ENCODE measurements around the gene IL16.
"Not testable (repeated sequence)": the region's sequence is repeated elsewhere in the genome, so short reads cannot be mapped to it uniquely, and the experiment has no call there.

Gene IL16

GRCh38 chr15:81196576-81197254, at the start of gene IL16:
TSS of gene IL16 (plus strand) at chr15:81196879. CDS start at chr15:81225400, 28,521 bp downstream.
- DNase-seq, result no peak

GRCh38 chr15:81151389-81151788, 45.3 kb upstream of the IL16 start:
- DNase-seq, result no peak

GRCh38 chr15:81152339-81152738, 44.3 kb upstream of the IL16 start:
- no peak for DNase-seq

GRCh38 chr15:81152799-81153198, 43.9 kb upstream of the IL16 start:
- DNase-seq, result no peak

GRCh38 chr15:81155375-81156218, 41.1 kb upstream of the IL16 start:
- no peak for DNase-seq

GRCh38 chr15:81156324-81156723, 40.4 kb upstream of the IL16 start:
- DNase-seq, result no peak

- DNase-seq, result no peak
Measured at GRCh38 chr15:81157195-81157938, 39.3 kb upstream of the IL16 start.

- no peak for DNase-seq
Measured at GRCh38 chr15:81157939-81158223, 38.8 kb upstream of the IL16 start.

- DNase-seq, result not testable (repeated sequence)
Measured at GRCh38 chr15:81158561-81158960, 38.1 kb upstream of the IL16 start.

- DNase-seq, result no peak
Measured at GRCh38 chr15:81160312-81161159, 36.1 kb upstream of the IL16 start.

GRCh38 chr15:81161160-81161673, 35.5 kb upstream of the IL16 start:
- no peak for DNase-seq

- DNase-seq, result no peak
Measured at GRCh38 chr15:81161851-81162250, 34.8 kb upstream of the IL16 start.

- DNase-seq, result no peak
Measured at GRCh38 chr15:81163961-81164800, 32.5 kb upstream of the IL16 start.

GRCh38 chr15:81165535-81165934, 31.1 kb upstream of the IL16 start:
- DNase-seq, result no peak

GRCh38 chr15:81166636-81167305, 29.9 kb upstream of the IL16 start:
- DNase-seq, result no peak

GRCh38 chr15:81168131-81168526, 28.6 kb upstream of the IL16 start:
- DNase-seq, result no peak

GRCh38 chr15:81168644-81169043, 28.0 kb upstream of the IL16 start:
- no peak for DNase-seq

GRCh38 chr15:81170511-81170910, 26.2 kb upstream of the IL16 start:
- DNase-seq, result no peak

GRCh38 chr15:81171286-81171685, 25.4 kb upstream of the IL16 start:
- no peak for DNase-seq

- no peak for DNase-seq
Measured at GRCh38 chr15:81174125-81174791, 22.4 kb upstream of the IL16 start.
